ENCODE measurements around the gene CNTNAP3B.
"Not testable (repeated sequence)": the region's sequence is repeated elsewhere in the genome, so short reads cannot be mapped to it uniquely, and the experiment has no call there.

- TF ChIP-seq, protein P1, sequence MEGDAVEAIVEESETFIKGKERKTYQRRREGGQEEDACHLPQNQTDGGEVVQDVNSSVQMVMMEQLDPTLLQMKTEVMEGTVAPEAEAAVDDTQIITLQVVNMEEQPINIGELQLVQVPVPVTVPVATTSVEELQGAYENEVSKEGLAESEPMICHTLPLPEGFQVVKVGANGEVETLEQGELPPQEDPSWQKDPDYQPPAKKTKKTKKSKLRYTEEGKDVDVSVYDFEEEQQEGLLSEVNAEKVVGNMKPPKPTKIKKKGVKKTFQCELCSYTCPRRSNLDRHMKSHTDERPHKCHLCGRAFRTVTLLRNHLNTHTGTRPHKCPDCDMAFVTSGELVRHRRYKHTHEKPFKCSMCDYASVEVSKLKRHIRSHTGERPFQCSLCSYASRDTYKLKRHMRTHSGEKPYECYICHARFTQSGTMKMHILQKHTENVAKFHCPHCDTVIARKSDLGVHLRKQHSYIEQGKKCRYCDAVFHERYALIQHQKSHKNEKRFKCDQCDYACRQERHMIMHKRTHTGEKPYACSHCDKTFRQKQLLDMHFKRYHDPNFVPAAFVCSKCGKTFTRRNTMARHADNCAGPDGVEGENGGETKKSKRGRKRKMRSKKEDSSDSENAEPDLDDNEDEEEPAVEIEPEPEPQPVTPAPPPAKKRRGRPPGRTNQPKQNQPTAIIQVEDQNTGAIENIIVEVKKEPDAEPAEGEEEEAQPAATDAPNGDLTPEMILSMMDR (IDR thresholded peaks at IDR 0.05) = not testable (repeated sequence)
- not testable (repeated sequence) for TF ChIP-seq EP300 (IDR thresholded peaks at IDR 0.05; ENCODE audit: borderline replicate concordance in 1 of 2, low read depth in 1 of 2, low read length in 1 of 2); SIN3A (IDR thresholded peaks at IDR 0.05; ENCODE audit: borderline replicate concordance, low read depth, low read length); FOXM1 (IDR thresholded peaks at IDR 0.05; ENCODE audit: low read depth); RAD21 (IDR thresholded peaks at IDR 0.05; ENCODE audit: low read length); TEAD4 (IDR thresholded peaks at IDR 0.05; ENCODE audit: borderline replicate concordance, insufficient read depth); SMC3 (IDR thresholded peaks at IDR 0.05; ENCODE audit: low read depth, low read length); TAF1 (IDR thresholded peaks at IDR 0.05; ENCODE audit: borderline replicate concordance, low read depth, low read length); REST (IDR thresholded peaks at IDR 0.05; ENCODE audit: low read depth, low read length)
Observed at GRCh38 chr9:41874557-41874956, 254.7 kb downstream of the CNTNAP3B start.
